ENCODE measurements around the gene SLC22A13. TPM values are rescaled to one million over a fixed set of nuclear protein-coding genes. Genes with fewer than 3 reads are reported as not detected.

Gene SLC22A13
- total and polyA plus RNA-seq, 2 of the 4 experiments (the other 2 are of a cell fraction), result under 0.01 to 0.22 TPM

DNA sequence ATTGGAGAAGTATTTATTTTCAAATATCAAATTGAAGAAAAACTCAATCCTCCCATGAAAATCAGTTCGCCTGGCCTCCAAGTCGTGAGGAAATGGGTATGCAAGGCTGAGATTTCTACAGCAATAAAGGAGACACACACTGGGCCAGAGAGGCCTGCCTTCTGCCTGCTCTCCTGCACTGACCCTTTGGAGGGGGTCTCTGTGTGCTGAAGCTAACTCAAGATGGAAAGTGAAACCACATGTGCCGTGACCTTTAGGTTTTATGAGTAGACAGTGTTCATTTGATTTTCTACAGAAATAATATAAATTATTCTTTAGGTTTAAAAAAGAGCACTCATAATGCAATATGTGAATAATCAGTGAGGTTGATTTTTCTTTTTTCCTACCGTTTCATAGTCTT lies 11.9 kb upstream of the SLC22A13 start:
- Histone ChIP-seq H3K27ac (ENCODE audit: insufficient read depth, low read length) (no peak overlapping the region), H2BK5ac (ENCODE audit: low read depth, low read length, poor library complexity, severe bottlenecking) (no peak overlapping the region), H3K9me3 (ENCODE audit: control insufficient read depth, insufficient read depth, low read length) (no peaks in the 10 kb centered on the region), H2BK20ac (ENCODE audit: low read depth, low read length) (no peak overlapping the region), H2BK15ac (ENCODE audit: low read depth, low read length) (no peak overlapping the region), H3K4me1 (ENCODE audit: control insufficient read depth, insufficient read depth, low read length) (no peaks in the 10 kb centered on the region), H3K4me2 (ENCODE audit: low read depth, low read length) (no peak overlapping the region), H3K4me3 (ENCODE audit: insufficient read depth, low read depth, low read length) (no peak overlapping the region), H4K8ac (ENCODE audit: low read depth in 2 of 2, low read length in 2 of 2) (no peak overlapping the region), H3K9me1 (ENCODE audit: insufficient read depth, low read length) (peaks cover 3% of the 10 kb centered on the region; the same call in 1 of the 2 replicates), H3K14ac (replicated peaks; ENCODE audit: low read depth, low read length) (no peak overlapping the region), H3K9ac (ENCODE audit: low read depth, low read length) (no peak overlapping the region), H4K20me1 (ENCODE audit: insufficient read depth, low read length) (no peaks in the 10 kb centered on the region), H3K18ac (ENCODE audit: low read depth, low read length) (no peak overlapping the region), H3K79me1 (ENCODE audit: low read depth in 1 of 2, low read length in 2 of 2) (peaks cover 32 to 38% of the 10 kb centered on the region in 2 experiments), H3K4ac (ENCODE audit: low read depth, low read length) (no peak overlapping the region), H3K36me3 (ENCODE audit: control insufficient read depth, insufficient read depth, low read length) (peaks cover 30% of the 10 kb centered on the region), H3K56ac (ENCODE audit: extremely low read depth, insufficient read depth, low read length) (no peak overlapping the region), H3K27me3 (ENCODE audit: control insufficient read depth, insufficient read depth, low read length) (no peaks in the 10 kb centered on the region), H3K23ac (ENCODE audit: low read depth, low read length) (no peak overlapping the region), H2BK120ac (ENCODE audit: low read depth, low read length) (no peak overlapping the region), H2AFZ (replicated peaks; ENCODE audit: low read length, poor library complexity) (no peak overlapping the region), H4K91ac (ENCODE audit: insufficient read depth, low read depth, low read length) (no peak overlapping the region), H2AK9ac (replicated peaks; ENCODE audit: low read depth, low read length, poor library complexity) (no peak overlapping the region), H2AK5ac (ENCODE audit: low read depth, low read length) (no peak overlapping the region), H4K5ac (ENCODE audit: low read depth, low read length) (no peak overlapping the region)
- dilution Hi-C loops (cut with HindIII; ENCODE audit: low sequenced_read_pairs, unreplicated experiment) (no loop called here), in situ Hi-C loops (cut with MboI; ENCODE audit: low sequenced_read_pairs) (no loop called here), intact Hi-C loops (cut with micrococcal nuclease) (no loop called here)
- WGBS, 2 experiments (ENCODE audit: extremely low coverage in 2 of 2, insufficient read length in 1 of 2), result no CpG with 5 or more reads among the region's 4 CpGs
- no peak for DNase-seq
- no TSS peak for BruUV-seq (replicated peaks)
- no peak for TF ChIP-seq CHD1 (IDR thresholded peaks at IDR 0.05; ENCODE audit: low read depth, low read length)
- no peak for TF ChIP-seq RAD21 (IDR thresholded peaks at IDR 0.05; ENCODE audit: low read length)
- no peak for TF ChIP-seq POLR2A (IDR thresholded peaks at IDR 0.05; ENCODE audit: low read depth, low read length)
- TF ChIP-seq MAZ (IDR thresholded peaks at IDR 0.05; ENCODE audit: borderline replicate concordance, low read depth, low read length), result no peak
- no peak for TF ChIP-seq FOS (IDR thresholded peaks at IDR 0.05; ENCODE audit: low read depth, low read length)
- TF ChIP-seq BHLHE40 (IDR thresholded peaks at IDR 0.05; ENCODE audit: low read depth, low read length), result no peak
- TF ChIP-seq RCOR1 (IDR thresholded peaks at IDR 0.05; ENCODE audit: insufficient replicate concordance, low read length), result no peak
- no peak for TF ChIP-seq SMC3 (IDR thresholded peaks at IDR 0.05; ENCODE audit: low read depth, low read length)
- TF ChIP-seq CTCF (conservative IDR thresholded peaks at IDR 0.05; ENCODE audit: low read depth, low read length), result no peak
- no peak for TF ChIP-seq NFE2L2 (IDR thresholded peaks at IDR 0.05; ENCODE audit: low read depth, low read length)
- TF ChIP-seq CEBPB (IDR thresholded peaks at IDR 0.05; ENCODE audit: low read depth, low read length), result no peak
- no peak for ATAC-seq (ENCODE audit: low read depth)
- POLR2A ChIA-PET (ENCODE audit: unreplicated experiment), result no interaction called here
- CTCF ChIA-PET, result no interaction called here

Data from IMR-90 (cell line).